PC-9 (cell line): ENCODE results near the gene PUM1. TPM values are rescaled to one million over a fixed set of nuclear protein-coding genes. Genes with fewer than 3 reads are reported as not detected.

ENCODE experiments used
- BruUV-seq: library from RNA; stranded (reverse); fragments of 400-500 nt; replicated peaks from 2 replicates; lab custom pipeline; 2021; lab: Mats Ljungman, UMichigan
- CTCF ChIA-PET: fragments of 300-600 bp; sonication (Branson Sonifier 250); formaldehyde crosslinking; loops from one replicate; lab custom pipeline; 2022; ENCODE audit warnings: antibody characterized with exemption; lab: Charles Lee
- POLR2A ChIA-PET: fragments of 300-600 bp; sonication (Branson Sonifier 250); formaldehyde crosslinking; loops from one replicate; lab custom pipeline; 2022; ENCODE audit warnings: antibody characterized with exemption; ENCODE audit not compliant: unreplicated experiment; lab: Charles Lee
- DNase-seq, 2 experiments: peaks; one replicate each; pipeline versions ENCODE4 v3.0.0 to v3.0.0-alpha.2; 2015 to 2022; ENCODE audit warnings: mixed read lengths in 1 of 2
- H2AFZ ChIP-seq: fragments of 200-600 bp; sonication (generic); 2 replicates; pipeline ENCODE4 v1.8.1; 2017; ENCODE audit warnings: antibody characterized with exemption
- H3F3A ChIP-seq: fragments of 200-600 bp; sonication (generic); 2 replicates; pipeline ENCODE4 v1.8.1; 2017; ENCODE audit warnings: antibody characterized with exemption, mild to moderate bottlenecking, low read depth; ENCODE audit not compliant: insufficient read depth
- H3K27ac ChIP-seq: fragments of 200-600 bp; sonication (generic); 2 replicates; pipeline ENCODE4 v1.6.1; 2016; ENCODE audit warnings: mixed run types
- H3K27me3 ChIP-seq: fragments of 200-600 bp; sonication (generic); 2 replicates; pipeline ENCODE4 v1.6.1; 2016; ENCODE audit warnings: low read depth, mixed run types; ENCODE audit not compliant: insufficient read depth
- H3K36me3 ChIP-seq: fragments of 200-600 bp; sonication (generic); 2 replicates; pipeline ENCODE4 v1.6.1; 2016; ENCODE audit warnings: low read depth, mixed run types
- H3K4me1 ChIP-seq: fragments of 200-600 bp; sonication (generic); replicated peaks from 2 replicates; pipeline ENCODE4 v1.6.1; 2016; ENCODE audit warnings: mixed run types; ENCODE audit not compliant: insufficient read depth
- H3K4me2 ChIP-seq: fragments of 200-600 bp; sonication (generic); 2 replicates; pipeline ENCODE4 v1.6.1; 2017; ENCODE audit warnings: mixed run types
- H3K4me3 ChIP-seq: fragments of 200-600 bp; sonication (generic); 2 replicates; pipeline ENCODE4 v1.6.1; 2016; ENCODE audit warnings: mixed run types
- H3K79me2 ChIP-seq: fragments of 200-600 bp; sonication (generic); 2 replicates; pipeline ENCODE4 v1.6.1; 2017; ENCODE audit warnings: low read depth, mixed run types
- H3K9me2 ChIP-seq: fragments of 200-600 bp; sonication (generic); 2 replicates; pipeline ENCODE4 v1.8.1; 2017; ENCODE audit warnings: mild to moderate bottlenecking; ENCODE audit not compliant: insufficient read depth
- H3K9me3 ChIP-seq: fragments of 200-600 bp; sonication (generic); 2 replicates; pipeline ENCODE4 v1.8.1; 2016; ENCODE audit warnings: low read depth; ENCODE audit not compliant: insufficient read depth
- H4K20me1 ChIP-seq: fragments of 200-600 bp; sonication (generic); 2 replicates; pipeline ENCODE4 v1.8.1; 2017; ENCODE audit not compliant: insufficient read depth
- EZH2 ChIP-seq: fragments of 200-600 bp; sonication (generic); IDR thresholded peaks from 2 replicates; pipeline ENCODE4 v1.8.0; 2017; ENCODE audit warnings: antibody characterized with exemption, low read depth
- intact Hi-C: fragments of 100-400 bp; cut with micrococcal nuclease; formaldehyde crosslinking; loops from one replicate; pipeline ENCODE4 v1.10.0; 2022; ENCODE audit not compliant: unreplicated experiment
- total RNA-seq: library from RNA; stranded (reverse); gene quantifications from 2 replicates; pipeline ENCODE4 v1.2.3, GENCODE V29; 2021
- TF ChIP-seq, protein P1 (sequence below): fragments of 200-600 bp; sonication (generic); conservative IDR thresholded peaks from 2 replicates; pipeline ENCODE4 v1.6.1; 2017; ENCODE audit warnings: mixed run types, antibody characterized with exemption, mild to moderate bottlenecking, moderate library complexity

The PUM1 gene
- total RNA-seq, 1 experiment from 2014 or later = 117 TPM

DNA sequence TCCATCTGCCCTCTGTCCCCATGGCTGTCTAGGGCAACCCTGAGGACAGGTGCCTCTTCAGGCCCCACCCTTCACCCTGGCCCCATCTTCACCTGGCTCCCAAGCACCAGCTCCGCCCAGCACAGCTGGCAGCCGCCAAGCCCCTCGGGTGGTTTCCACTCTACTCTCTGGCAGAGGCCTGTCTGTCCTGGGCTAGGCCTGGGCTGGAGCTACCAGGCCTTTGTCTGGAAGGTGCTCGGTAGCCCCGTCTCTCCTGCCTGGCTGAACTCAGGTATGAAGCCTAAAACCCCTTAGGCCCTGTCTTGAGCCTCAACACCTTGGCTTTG is 174.3 kb downstream of the PUM1 start:
- no peak overlapping the region for H3K4me3 ChIP-seq
- H3K9me2 ChIP-seq = no peaks in the 10 kb centered on the region
- no peak overlapping the region for H3K27ac ChIP-seq
- no peaks in the 10 kb centered on the region for H3K9me3 ChIP-seq
- POLR2A ChIA-PET = no interaction called here
- TF ChIP-seq, protein P1, sequence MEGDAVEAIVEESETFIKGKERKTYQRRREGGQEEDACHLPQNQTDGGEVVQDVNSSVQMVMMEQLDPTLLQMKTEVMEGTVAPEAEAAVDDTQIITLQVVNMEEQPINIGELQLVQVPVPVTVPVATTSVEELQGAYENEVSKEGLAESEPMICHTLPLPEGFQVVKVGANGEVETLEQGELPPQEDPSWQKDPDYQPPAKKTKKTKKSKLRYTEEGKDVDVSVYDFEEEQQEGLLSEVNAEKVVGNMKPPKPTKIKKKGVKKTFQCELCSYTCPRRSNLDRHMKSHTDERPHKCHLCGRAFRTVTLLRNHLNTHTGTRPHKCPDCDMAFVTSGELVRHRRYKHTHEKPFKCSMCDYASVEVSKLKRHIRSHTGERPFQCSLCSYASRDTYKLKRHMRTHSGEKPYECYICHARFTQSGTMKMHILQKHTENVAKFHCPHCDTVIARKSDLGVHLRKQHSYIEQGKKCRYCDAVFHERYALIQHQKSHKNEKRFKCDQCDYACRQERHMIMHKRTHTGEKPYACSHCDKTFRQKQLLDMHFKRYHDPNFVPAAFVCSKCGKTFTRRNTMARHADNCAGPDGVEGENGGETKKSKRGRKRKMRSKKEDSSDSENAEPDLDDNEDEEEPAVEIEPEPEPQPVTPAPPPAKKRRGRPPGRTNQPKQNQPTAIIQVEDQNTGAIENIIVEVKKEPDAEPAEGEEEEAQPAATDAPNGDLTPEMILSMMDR = no peak
- no peak for TF ChIP-seq EZH2
- H3K27me3 ChIP-seq = no peaks in the 10 kb centered on the region
- BruUV-seq = no TSS peak
- H3K36me3 ChIP-seq = no peaks in the 10 kb centered on the region
- H3K4me2 ChIP-seq = no peak overlapping the region
- H4K20me1 ChIP-seq = no peaks in the 10 kb centered on the region
- CTCF ChIA-PET = no interaction called here
- H3F3A ChIP-seq = no peaks in the 10 kb centered on the region
- no peak overlapping the region for H2AFZ ChIP-seq
- no peaks in the 10 kb centered on the region for H3K4me1 ChIP-seq
- no peaks in the 10 kb centered on the region for H3K79me2 ChIP-seq
- intact Hi-C loops = no loop called here
- DNase-seq = no peak

DNA sequence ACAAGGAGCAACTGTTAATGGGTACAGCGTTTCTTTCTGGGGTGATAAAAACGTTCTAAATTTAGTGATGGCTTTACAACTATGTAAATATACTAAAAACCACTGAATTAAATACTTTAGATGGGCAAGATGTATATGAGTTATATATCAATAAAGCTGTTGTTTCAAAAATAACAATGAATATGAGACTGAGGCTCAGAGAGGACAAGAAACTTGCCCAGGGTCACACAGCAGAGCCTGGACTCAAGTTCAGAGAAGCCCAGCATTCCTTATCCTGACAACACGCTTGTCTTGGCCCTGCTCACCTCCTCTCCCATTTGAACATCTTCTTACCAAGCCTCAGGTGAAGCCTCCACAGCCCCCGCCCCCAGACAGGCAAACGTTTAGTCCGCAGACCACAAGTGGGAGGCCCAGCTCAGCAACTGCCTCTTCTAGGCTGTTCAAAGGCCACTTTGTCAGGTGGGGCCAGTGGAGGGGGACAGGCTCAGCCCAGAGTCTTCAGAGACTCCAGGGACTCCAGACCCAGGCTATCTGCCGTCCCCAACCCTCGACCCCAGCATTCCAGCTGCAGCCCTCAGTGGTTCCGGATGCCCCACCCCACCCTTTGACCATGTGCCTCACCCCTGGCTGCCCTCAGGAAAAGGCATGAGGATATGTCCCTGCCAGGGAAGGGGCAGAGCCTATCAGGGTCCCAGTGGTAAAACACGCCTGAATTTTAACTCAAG is 174.9 kb downstream of the PUM1 start:
- Histone ChIP-seq H3K36me3 (no peaks in the 10 kb centered on the region), H3K27me3 (no peaks in the 10 kb centered on the region), H3K79me2 (no peaks in the 10 kb centered on the region), H3K4me3 (no peak overlapping the region), H3K27ac (no peak overlapping the region), H3K4me2 (no peak overlapping the region), H3K9me2 (no peaks in the 10 kb centered on the region), H3K9me3 (no peaks in the 10 kb centered on the region), H2AFZ (no peak overlapping the region), H4K20me1 (no peaks in the 10 kb centered on the region), H3F3A (no peaks in the 10 kb centered on the region), H3K4me1 (no peaks in the 10 kb centered on the region)
- ChIA-PET POLR2A (no interaction called here), CTCF (no interaction called here)
- intact Hi-C loops = no loop called here
- no TSS peak for BruUV-seq
- no peak for DNase-seq
- TF ChIP-seq, protein P1 = no peak

DNA sequence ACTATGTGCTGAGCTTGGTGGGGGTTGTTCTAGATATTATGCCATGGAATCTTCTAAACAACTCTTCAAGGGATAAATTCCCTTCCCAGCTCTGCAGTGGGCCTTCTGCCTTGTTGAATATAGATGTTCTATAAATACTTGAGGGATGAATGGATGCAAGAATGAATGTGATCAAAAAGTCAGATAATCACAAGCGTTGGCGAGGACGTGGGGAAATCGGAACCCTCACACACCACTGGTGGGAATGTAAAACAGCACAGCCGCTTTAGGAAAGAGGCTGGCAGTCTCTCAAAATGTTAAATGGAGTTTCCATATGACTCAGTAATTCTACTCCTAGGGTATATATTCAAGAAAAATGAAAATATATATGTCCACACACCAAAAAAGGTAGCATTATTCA is 176.0 kb downstream of the PUM1 start:
- Histone ChIP-seq H3F3A (no peaks in the 10 kb centered on the region), H4K20me1 (no peaks in the 10 kb centered on the region), H3K4me1 (no peaks in the 10 kb centered on the region), H3K27me3 (no peaks in the 10 kb centered on the region), H3K9me3 (no peaks in the 10 kb centered on the region), H3K79me2 (no peaks in the 10 kb centered on the region), H3K36me3 (no peaks in the 10 kb centered on the region), H3K4me3 (no peak overlapping the region), H3K9me2 (no peaks in the 10 kb centered on the region), H3K27ac (no peak overlapping the region), H2AFZ (no peak overlapping the region), H3K4me2 (no peak overlapping the region)
- BruUV-seq = no TSS peak
- CTCF ChIA-PET = no interaction called here
- intact Hi-C loops = no loop called here
- DNase-seq = no peak
- POLR2A ChIA-PET = no interaction called here
- no peak for TF ChIP-seq EZH2
- TF ChIP-seq, protein P1 = no peak
